GM18867 (cell line): ENCODE data around the gene NISCH.
"Not testable (repeated sequence)": the region's sequence is repeated elsewhere in the genome, so short reads cannot be mapped to it uniquely, and the experiment has no call there.

Experiments used
- ATAC-seq: cut with Tn5 transposase; IDR thresholded peaks from one replicate; pipeline ENCODE4 v1.9.1; 2021; ENCODE audit warnings: mild to moderate bottlenecking, moderate library complexity; ENCODE audit not compliant: unreplicated experiment

The NISCH gene

GRCh38 chr3:52524752-52525679, 69.6 kb downstream of the NISCH start:
- ATAC-seq, result no peak

DNA sequence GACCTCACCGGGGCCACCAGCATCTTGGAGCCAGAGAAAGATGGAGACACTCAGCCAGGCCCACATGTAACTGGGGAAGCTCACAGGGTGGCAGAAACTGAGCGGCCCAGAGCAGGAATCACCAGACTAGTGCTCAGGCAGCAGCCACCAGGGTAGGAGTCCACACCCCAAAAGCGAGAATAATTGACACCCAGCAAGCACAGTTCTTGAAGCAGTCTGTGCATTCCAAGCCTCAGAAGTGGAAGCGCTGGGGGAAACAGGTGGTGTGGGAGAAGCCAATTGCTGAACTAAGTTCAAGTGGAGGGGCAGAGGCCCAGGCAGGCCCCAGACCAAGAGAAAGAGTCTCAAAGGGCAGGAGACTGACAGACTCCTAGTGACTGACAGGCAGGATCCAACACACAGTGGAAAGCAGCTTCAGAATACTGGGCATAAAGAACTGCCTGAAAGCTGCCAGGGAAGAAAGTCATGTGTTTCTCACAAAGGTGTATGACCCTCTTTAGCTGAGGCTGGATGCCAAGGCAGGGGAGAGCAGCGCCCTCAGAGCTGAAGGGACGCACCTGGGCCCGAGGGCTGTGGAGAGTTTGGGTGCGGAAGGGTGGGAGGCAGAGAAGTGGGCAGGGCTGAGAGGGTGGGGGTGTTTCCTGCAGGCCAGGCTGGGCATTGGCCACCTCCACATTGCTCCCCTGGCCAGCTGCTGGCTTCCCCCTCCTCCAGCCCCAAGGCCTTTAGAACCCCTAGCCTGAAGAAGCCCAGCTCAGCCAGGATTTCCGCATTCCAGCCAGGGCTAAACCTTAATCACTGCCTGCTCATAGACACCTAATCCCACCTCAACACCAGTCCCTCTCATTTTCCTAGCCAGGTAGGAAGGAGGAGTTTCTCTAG, 70.5 kb downstream of the NISCH start:
- no peak for ATAC-seq

- ATAC-seq, result not testable (repeated sequence)
Measured at GRCh38 chr3:52526671-52527038, 71.3 kb downstream of the NISCH start.

GRCh38 chr3:52527039-52527731, 71.8 kb downstream of the NISCH start:
- ATAC-seq, result no peak

GRCh38 chr3:52527732-52528585, 72.6 kb downstream of the NISCH start:
- no peak for ATAC-seq

GRCh38 chr3:52528586-52529375, 73.4 kb downstream of the NISCH start:
- no peak for ATAC-seq

DNA sequence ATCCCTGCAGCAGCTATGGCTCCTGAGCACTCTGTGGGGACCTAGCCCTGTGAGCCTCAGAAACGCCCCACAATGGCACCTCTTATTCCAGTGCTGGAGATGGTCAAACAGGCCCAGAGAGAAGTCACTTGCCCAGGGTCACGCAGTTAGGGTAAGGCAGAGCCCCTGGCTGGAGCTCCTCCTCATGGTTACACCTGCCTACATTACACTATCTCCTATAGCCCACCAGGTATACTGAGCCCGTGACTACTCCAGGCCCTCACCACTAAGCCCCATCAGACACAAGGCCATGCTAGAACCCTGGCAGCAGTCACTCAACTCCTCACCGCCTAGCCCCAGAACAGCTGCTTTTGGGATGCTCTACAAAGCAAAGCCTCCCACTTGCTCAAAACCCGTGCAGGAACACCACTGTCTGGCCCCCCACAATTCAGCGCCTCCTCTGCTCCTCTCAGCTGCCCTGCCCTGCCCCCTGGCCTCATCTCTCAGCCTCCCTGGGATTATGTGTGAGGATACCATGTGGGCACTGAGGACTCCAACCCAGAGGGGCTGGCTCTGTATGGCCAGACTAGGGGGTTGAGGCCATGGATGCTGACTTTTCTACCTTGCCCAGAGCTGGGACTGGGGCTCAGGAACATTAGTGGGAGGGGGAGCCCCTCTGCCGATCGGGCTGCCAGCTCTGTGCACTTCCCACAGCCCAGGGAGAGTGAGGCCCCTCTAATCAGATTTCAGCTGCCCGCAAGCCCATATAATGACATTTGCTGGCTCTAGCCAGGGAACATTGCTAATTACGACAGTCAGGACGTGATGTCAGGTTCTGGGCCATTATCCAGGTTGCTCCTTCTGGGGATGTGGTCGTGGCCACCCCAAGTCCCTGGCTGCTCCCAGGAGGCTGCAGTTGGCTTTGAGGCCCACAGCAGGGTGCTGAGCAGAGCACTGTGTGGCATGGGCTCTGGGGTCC, 74.3 kb downstream of the NISCH start:
- no peak for ATAC-seq

DNA sequence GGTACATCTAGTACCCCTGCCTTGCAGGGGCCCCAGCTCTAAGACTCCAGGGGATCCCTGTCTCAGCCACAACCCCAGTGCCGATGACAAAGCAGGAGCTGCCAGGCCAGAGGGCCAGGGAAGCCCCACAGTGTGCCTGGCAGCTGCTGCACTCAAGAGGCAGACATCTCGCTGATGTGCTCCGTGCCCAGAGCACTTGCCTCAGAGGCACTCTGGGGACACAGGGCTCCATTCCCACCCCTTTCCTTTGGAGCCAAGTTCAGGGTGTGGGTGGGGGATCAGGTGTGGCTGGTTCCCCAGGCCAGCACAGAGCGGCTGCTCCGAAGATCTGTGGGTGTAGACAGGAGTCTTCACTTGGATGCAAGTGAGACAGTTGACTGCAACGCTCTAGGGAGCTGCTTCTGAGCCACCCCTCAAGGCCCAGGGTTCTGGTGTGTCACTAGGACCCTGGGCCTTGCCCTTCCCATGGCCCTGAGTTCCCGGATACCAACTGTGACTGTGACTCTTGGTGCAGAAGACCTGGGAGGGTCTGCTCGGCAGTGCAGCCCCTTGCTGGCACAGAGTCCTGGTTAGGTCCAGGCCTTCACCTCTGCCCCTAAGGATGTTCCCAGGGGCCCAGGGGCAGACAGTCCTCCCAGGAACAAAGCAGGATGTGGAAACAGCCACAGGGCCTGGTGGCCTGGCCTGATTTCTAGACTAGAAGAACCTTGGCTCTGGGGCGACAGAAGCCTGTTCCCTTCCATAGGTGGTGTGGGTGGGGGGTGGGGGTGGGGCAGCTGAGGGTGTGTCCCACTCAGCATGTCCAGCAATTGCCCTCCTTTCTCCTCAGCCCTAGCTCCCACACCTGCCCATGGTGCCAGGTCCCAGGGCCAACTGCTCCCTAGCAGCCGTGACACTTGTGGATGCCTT, 75.8 kb downstream of the NISCH start:
- no peak for ATAC-seq

GRCh38 chr3:52531860-52532516, 76.6 kb downstream of the NISCH start:
- no peak for ATAC-seq

DNA sequence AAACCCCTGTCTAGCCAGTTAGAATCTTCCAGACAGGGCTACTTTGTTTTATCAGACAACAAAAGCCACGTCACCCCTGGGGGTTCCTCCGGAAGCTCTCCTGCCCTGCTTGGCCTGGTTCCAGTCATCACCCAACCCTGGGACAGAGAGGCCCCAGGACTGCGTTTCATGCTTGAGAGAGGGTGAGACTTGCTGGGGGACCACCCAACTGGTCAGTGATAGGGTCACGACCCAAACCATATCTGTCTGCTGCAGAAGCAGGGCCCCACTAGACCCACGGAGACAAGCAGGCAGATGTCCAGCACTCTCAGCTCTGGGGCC, 77.1 kb downstream of the NISCH start:
- no peak for ATAC-seq

DNA sequence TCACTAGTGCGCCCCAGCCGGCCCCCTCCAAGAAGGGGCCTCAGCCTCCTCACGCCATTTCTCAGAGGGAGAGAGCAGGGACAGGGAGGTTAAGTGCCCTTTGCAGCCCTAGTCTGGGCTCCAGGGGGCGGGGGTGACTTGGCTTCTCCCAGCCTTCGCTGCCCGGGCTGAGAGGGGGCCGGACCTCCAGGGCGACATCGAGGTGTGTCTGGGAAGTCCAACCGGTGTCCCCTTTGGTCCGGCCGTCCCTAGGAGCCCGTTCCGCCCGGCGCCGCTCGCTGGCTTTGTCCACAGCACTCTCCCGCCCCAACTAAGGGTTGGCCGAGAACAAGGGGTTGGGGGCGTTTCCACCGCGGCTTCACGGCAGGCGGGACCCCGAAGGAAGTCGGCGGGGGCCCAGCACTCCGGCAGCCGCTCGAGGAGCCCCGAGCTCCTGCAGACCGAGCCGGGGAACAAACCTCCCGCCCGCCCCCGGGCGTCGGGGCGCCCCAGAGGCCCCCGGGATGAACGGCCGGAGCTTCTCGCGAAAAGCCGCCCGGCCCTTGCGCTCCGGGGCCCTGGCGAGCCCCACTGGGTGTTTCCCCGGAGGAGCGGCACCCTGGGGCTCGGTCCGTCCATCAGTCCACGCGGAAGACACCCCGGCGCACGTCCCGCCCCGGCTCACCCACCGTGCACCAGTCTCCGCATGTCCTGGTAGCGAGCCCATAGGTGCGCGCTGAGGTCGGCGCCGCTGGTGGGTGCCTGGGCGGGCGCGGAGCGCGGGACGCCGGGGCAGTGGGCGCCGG, 77.6 kb downstream of the NISCH start:
- peak; percentile 2 for ATAC-seq

GRCh38 chr3:52533623-52534280, 78.3 kb downstream of the NISCH start, which contains the start of gene NT5DC2:
TSS of gene NT5DC2 (minus strand) at chr3:52533857. CDS start at chr3:52533737, 120 bp downstream.
- peak; percentile 32 for ATAC-seq

DNA sequence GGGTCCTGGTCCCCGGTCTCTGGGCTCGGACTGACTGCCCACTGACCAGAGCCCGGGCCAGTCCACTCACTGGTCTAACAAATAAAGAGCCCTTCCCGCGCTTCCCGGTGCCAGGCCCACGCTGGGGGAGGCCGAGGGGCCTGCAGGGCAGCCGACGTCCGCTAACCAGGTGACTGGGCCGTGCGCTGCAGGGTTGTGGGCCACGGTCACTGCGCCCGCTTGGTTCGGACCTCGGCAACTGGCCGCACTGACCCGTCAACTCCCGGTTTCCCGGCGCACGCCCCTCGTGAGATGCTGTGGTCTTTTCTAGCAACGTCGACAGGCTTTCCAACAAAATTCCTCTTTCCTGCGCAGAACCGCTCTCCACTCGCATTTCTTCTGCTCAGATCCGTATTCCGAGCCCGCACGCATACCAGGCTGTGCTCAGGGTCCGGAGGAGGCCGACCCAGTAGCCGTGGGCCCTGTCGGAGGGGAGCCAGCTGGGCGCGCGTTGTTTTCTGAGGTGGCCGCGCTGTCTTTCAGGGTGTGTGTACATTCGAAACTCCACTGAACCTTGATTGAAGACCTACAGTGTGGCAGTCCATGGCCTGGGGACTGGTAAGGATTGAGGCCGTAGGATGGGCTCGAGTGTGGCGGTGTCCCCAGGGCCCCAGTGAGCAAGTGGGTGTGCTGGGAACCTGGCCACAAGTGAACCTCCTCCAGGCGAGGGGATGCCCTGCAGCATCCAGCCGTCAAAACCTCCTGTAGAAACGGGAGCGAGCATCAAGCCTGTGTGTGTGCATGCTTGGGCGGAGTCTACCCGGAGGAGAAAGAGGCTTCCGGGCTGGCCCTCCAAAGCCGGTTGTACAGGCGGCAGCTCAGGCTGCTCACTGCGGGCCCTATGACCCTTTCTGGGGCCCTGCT, 79.1 kb downstream of the NISCH start:
- no peak for ATAC-seq

- no peak for ATAC-seq
Measured at GRCh38 chr3:52535411-52536111, 80.2 kb downstream of the NISCH start.
